Measurements from ENCODE around the gene CCDC12.

Gene CCDC12

DNA sequence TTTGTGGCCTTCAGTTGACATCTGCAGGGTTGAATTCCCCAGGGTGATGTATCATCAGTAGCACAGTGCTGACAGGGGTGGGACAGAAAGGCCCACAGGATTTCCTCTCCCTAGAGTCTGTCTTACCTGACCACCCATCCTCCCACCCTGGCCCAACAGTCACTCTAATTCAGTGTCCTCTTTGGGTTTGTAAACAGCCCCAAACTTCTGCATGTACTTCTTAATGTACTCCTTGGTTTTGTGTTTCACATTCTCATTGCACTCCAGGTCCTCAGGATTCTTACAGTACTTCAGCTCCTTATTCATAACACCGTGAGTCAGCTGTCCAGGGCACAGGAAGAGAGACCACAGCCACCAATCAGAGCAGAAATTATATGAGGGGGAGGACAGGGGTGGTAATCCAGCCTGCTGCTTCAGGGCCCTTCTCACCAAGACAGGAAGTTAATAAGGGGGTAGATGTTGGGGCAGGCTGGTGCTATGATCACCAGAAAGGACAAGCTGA is 40.4 kb upstream of the CCDC12 start:
- DNase-seq (ENCODE audit: low spot score) = peak; percentile 49
- TF ChIP-seq, protein P1, sequence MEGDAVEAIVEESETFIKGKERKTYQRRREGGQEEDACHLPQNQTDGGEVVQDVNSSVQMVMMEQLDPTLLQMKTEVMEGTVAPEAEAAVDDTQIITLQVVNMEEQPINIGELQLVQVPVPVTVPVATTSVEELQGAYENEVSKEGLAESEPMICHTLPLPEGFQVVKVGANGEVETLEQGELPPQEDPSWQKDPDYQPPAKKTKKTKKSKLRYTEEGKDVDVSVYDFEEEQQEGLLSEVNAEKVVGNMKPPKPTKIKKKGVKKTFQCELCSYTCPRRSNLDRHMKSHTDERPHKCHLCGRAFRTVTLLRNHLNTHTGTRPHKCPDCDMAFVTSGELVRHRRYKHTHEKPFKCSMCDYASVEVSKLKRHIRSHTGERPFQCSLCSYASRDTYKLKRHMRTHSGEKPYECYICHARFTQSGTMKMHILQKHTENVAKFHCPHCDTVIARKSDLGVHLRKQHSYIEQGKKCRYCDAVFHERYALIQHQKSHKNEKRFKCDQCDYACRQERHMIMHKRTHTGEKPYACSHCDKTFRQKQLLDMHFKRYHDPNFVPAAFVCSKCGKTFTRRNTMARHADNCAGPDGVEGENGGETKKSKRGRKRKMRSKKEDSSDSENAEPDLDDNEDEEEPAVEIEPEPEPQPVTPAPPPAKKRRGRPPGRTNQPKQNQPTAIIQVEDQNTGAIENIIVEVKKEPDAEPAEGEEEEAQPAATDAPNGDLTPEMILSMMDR (IDR thresholded peaks at IDR 0.05; ENCODE audit: extremely low read depth, missing control alignments) = no peak

DNA sequence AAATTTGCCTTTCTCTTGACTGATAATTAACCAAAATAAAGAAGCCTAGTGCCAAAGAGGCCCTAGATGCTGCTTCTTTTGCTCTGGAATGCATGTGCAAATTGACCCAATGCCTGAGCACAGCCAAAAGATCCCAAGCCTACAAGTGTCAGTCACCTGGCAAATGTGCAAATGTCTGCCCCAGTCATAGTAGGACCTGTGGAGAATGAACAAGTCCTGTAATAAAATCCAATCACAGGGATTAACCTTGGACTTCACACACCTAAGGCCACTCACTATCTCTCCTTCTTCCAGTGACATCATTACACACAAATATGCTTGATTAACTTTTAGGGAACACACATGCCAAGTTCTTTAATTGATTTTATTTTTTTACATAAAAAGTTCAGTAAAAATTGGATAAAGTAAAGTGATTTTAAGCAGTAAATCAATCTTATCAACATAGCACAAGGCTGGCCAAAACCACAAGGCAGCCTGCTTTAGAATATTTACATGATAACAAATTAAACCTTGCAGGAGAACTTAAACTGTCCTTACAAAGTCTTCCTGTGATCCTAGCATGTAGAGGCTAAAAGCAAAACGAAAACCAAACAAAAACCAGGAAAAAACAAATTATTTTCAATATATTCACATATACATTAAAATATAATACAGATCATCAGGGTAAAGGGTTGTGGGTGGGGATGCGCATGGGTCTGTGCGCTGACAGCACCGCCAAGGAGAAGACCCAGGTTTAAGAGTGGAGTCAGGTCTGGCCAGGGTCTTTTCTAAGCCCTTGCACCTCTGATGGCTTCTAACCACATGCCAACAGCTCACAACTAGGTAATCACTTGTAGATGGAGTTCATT is 39.8 kb upstream of the CCDC12 start:
- DNase-seq (ENCODE audit: low spot score) = no peak
- TF ChIP-seq, protein P1 (IDR thresholded peaks at IDR 0.05; ENCODE audit: extremely low read depth, missing control alignments) = no peak

DNA sequence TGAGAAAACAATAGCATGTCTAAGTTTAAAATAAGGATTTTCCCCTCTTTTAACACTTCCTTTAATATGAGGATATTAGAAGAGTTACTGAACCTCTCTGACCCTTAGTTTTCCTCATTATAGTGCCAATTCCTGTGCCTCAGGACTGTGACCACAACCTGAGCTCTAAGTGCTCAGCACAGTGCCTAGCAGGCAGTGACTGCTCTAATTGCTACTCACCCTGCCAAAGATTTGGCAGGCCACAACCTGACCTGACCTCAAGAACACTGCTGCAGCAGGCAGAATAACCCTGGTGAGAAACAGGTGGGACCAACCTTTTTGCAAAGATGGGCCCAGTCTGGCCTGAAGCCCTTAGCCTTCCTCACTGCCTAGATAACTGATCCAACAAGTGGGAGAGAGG is 38.6 kb upstream of the CCDC12 start:
- TF ChIP-seq, protein P1 (IDR thresholded peaks at IDR 0.05; ENCODE audit: extremely low read depth, missing control alignments) = no peak
- no peak for DNase-seq (ENCODE audit: low spot score)

DNA sequence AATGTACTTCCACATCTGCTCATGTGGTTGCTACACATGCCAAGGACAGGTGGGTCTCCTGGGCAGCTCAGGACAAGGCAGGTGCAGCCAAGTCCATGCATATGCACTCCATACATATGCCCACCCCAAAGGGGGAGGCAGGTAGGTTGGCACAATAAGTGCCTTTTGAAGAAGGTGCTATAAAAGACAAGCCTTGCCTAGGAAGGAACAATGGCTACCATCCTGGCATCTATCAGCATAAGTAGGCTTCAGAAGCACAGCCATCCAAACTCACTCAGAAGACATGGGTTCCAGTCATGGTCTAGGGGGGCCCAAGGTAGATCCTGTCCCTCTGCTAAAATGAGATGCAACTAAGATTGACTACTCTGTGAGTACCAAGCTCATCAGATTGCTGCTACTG is 37.5 kb upstream of the CCDC12 start:
- DNase-seq (ENCODE audit: low spot score) = no peak
- TF ChIP-seq, protein P1 (IDR thresholded peaks at IDR 0.05; ENCODE audit: extremely low read depth, missing control alignments) = no peak

DNA sequence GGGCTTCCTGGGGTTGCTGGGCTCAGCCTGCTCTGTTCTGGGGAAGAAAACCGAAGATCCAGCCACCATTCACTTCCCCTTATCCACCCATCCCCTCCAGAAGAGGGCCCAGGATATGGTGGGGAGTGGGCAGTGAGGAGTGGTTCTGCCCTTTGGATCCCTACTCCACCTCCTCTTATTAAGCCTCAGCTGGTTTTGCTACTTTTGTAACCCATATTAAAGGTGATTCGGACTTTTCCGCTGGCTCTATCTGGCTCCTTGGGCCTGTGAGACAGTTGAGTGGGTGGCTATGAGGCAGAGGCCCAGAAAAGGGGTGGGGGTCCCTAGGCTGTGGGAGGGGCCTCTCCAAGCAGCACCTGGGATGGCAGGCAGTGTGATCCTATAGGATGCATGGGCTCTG is 36.7 kb upstream of the CCDC12 start:
- TF ChIP-seq, protein P1 (IDR thresholded peaks at IDR 0.05; ENCODE audit: extremely low read depth, missing control alignments) = no peak
- no peak for DNase-seq (ENCODE audit: low spot score)

DNA sequence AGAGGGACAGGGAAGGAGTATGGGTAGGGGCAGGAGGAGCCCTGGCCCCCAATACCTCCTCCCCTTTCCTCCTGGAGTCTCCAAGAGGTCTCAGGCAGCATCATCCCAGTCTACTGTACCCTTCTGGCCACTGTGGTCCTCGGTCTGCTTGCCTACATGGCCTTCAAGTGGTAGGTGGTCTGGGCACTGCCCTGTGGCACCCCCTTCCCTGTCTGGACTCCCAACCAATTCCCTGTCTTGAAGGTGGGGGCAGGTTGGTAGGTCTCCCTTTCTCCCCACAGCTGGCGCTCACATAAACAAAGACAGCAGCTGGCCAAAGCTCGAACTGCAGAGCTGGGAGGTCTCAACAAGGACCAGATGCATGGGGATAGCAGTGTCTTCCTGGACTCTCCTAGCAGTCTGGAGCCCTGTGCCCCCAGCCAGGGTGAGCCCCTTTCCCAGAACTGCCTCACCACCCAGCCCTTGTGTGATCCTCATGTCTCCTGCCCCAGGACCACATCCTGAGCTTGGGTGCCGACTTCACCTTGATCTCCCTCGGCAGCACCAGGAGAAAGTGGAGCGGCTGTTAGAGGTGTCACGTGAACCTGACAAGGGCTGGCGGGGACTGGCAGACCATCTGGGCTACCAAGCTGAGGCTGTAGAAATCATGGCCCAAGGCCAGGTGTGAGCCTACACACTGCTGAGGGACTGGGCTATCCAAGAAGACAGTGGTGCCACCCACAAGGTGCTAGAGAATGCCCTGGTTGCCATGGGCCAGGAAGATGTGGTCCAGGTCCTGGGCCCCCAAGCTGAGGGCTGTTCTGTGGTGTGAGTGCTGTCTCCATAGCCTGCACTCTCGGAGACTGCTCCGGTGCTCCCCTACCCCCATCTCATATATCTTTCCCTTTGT is 36.0 kb upstream of the CCDC12 start:
- no peak for DNase-seq (ENCODE audit: low spot score)
- TF ChIP-seq, protein P1 (IDR thresholded peaks at IDR 0.05; ENCODE audit: extremely low read depth, missing control alignments) = no peak

DNA sequence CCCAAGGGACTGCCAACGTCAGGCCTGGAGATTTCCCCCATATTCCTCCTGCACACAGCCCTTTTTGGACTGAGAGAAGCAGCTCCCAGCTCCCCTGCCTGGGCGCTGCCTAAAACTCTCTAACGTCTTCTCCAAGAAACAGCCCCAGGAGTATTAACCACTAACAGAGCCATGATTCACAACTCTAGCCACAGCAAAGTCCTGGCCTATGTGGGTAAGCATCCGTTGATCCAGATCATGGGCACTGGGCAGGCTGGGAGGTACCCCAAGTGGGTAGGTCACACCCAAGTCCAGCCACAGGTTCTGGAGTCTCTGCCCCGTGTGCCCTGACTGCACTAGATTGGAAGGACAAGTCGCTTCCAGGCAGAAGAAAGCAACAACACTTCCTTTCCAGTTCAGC is 34.8 kb upstream of the CCDC12 start:
- TF ChIP-seq, protein P1 (IDR thresholded peaks at IDR 0.05; ENCODE audit: extremely low read depth, missing control alignments) = no peak
- DNase-seq (ENCODE audit: low spot score) = no peak

Measured in GM20000 (cell line).